Neural cell (in vitro differentiated cells): ENCODE results near the gene MYMK. TPM values are rescaled to one million over a fixed set of nuclear protein-coding genes. Genes with fewer than 3 reads are reported as not detected.

ENCODE experiments used
- H2AFZ ChIP-seq: fragments of 200-600, 300-800 bp; sonication (generic), shearing (Covaris generic); 2 replicates; pipeline ENCODE4 v1.6.0; 2014; ENCODE audit warnings: low read depth, mild to moderate bottlenecking, antibody characterized with exemption, low read length, moderate library complexity
- H3F3A ChIP-seq: fragments of 200-600 bp; shearing (Covaris generic); 2 replicates; pipeline ENCODE4 v1.6.1; 2016; ENCODE audit warnings: mild to moderate bottlenecking, moderate library complexity, mixed read lengths, antibody characterized with exemption, low read length; ENCODE audit not compliant: insufficient read depth, poor library complexity, severe bottlenecking
- H3K27ac ChIP-seq: fragments of 200-600, 300-800 bp; sonication (generic), shearing (Covaris generic); 2 replicates; pipeline ENCODE4 v1.5.1; 2014; ENCODE audit warnings: mild to moderate bottlenecking, low read length, moderate library complexity
- H3K27me3 ChIP-seq: fragments of 300-800, 200-600 bp; sonication (generic), shearing (Covaris generic); 2 replicates; pipeline ENCODE4 v1.6.0; 2014; ENCODE audit warnings: mild to moderate bottlenecking, low read depth, low read length, moderate library complexity; ENCODE audit not compliant: insufficient read depth
- H3K36me3 ChIP-seq: fragments of 300-800, 200-600 bp; sonication (generic), shearing (Covaris generic); 2 replicates; pipeline ENCODE4 v1.5.1; 2014; ENCODE audit warnings: mild to moderate bottlenecking, antibody characterized with exemption, low read length, moderate library complexity; ENCODE audit not compliant: insufficient read depth
- H3K4me2 ChIP-seq: fragments of 300-800, 200-600 bp; sonication (generic), shearing (Covaris generic); 2 replicates; pipeline ENCODE4 v1.6.0; 2014; ENCODE audit warnings: mild to moderate bottlenecking, low read length
- H3K4me3 ChIP-seq: fragments of 300-800, 200-600 bp; sonication (generic), shearing (Covaris generic); 2 replicates; pipeline ENCODE4 v1.5.1; 2014; ENCODE audit warnings: mild to moderate bottlenecking, low read length, moderate library complexity
- H3K79me2 ChIP-seq: fragments of 200-600 bp; shearing (Covaris generic); replicated peaks from 2 replicates; pipeline ENCODE4 v1.6.0; 2014; ENCODE audit warnings: mild to moderate bottlenecking, low read length, moderate library complexity; ENCODE audit not compliant: insufficient read depth
- H3K9ac ChIP-seq: fragments of 300-800, 200-600 bp; sonication (generic), shearing (Covaris generic); 2 replicates; pipeline ENCODE4 v1.6.1; 2016; ENCODE audit warnings: mild to moderate bottlenecking, low read length, mixed read lengths
- H3K9me2 ChIP-seq: fragments of 200-600 bp; shearing (Covaris generic); 2 replicates; pipeline ENCODE4 v1.6.1; 2016; ENCODE audit warnings: mild to moderate bottlenecking, low read length, mixed read lengths; ENCODE audit not compliant: insufficient read depth
- H3K9me3 ChIP-seq: fragments of 200-600, 300-800 bp; sonication (generic), shearing (Covaris generic); 2 replicates; pipeline ENCODE4 v1.6.1; 2016; ENCODE audit warnings: mild to moderate bottlenecking, mixed run types, low read length, moderate library complexity, mixed read lengths
- H4K20me1 ChIP-seq: fragments of 200-600 bp; shearing (Covaris generic); 2 replicates; pipeline ENCODE4 v1.6.1; 2016; ENCODE audit warnings: mild to moderate bottlenecking, mixed run types; ENCODE audit not compliant: insufficient read depth
- CTCF ChIP-seq: fragments of 450-650 bp; IDR thresholded peaks from 2 replicates; pipeline ENCODE4 v1.5.1; 2014; ENCODE audit warnings: antibody characterized with exemption, mild to moderate bottlenecking, moderate library complexity; ENCODE audit not compliant: poor library complexity, severe bottlenecking
- EP300 ChIP-seq: fragments of 450-650 bp; conservative IDR thresholded peaks from 2 replicates; pipeline ENCODE4 v1.6.1; 2014; ENCODE audit warnings: antibody characterized with exemption, mild to moderate bottlenecking, moderate library complexity; ENCODE audit not compliant: poor library complexity, severe bottlenecking
- EZH2 ChIP-seq: fragments of 200-600, 300-800 bp; shearing (Covaris generic), sonication (generic); IDR thresholded peaks from 2 replicates; pipeline ENCODE4 v1.6.1; 2014; ENCODE audit warnings: antibody characterized with exemption, low read length, borderline replicate concordance, mild to moderate bottlenecking; ENCODE audit not compliant: insufficient read depth, poor library complexity, severe bottlenecking
- MXI1 ChIP-seq: fragments of 450-650 bp; conservative IDR thresholded peaks from 2 replicates; pipeline ENCODE4 v1.6.1; 2014; ENCODE audit warnings: antibody characterized with exemption, mild to moderate bottlenecking; ENCODE audit not compliant: poor library complexity, severe bottlenecking
- POLR2AphosphoS5 ChIP-seq: IDR thresholded peaks from 2 replicates; pipeline ENCODE4 v1.6.1; 2012
- RAD21 ChIP-seq: fragments of 450-650 bp; conservative IDR thresholded peaks from 2 replicates; pipeline ENCODE4 v1.6.1; 2014; ENCODE audit warnings: antibody characterized with exemption, mild to moderate bottlenecking, moderate library complexity
- SMC3 ChIP-seq: fragments of 450-650 bp; conservative IDR thresholded peaks from 2 replicates; pipeline ENCODE4 v1.6.1; 2014; ENCODE audit warnings: antibody characterized with exemption, mild to moderate bottlenecking, moderate library complexity; ENCODE audit not compliant: poor library complexity
- TAF1 ChIP-seq: IDR thresholded peaks from 2 replicates; pipeline ENCODE4 v1.6.1; 2012; ENCODE audit warnings: low read depth
- polyA plus RNA-seq: library from polyadenylated mRNA; depleted of rRNA; stranded (reverse); fragments of >200 nt; gene quantifications from 2 replicates; pipeline ENCODE4 v1.2.3, GENCODE V29; 2014
- TF ChIP-seq, protein P1 (sequence below): IDR thresholded peaks from 2 replicates; pipeline ENCODE4 v1.6.1; 2012; ENCODE audit warnings: borderline replicate concordance

MYMK gene
- polyA plus RNA-seq, 1 donor from 2014 or later = not detected

DNA sequence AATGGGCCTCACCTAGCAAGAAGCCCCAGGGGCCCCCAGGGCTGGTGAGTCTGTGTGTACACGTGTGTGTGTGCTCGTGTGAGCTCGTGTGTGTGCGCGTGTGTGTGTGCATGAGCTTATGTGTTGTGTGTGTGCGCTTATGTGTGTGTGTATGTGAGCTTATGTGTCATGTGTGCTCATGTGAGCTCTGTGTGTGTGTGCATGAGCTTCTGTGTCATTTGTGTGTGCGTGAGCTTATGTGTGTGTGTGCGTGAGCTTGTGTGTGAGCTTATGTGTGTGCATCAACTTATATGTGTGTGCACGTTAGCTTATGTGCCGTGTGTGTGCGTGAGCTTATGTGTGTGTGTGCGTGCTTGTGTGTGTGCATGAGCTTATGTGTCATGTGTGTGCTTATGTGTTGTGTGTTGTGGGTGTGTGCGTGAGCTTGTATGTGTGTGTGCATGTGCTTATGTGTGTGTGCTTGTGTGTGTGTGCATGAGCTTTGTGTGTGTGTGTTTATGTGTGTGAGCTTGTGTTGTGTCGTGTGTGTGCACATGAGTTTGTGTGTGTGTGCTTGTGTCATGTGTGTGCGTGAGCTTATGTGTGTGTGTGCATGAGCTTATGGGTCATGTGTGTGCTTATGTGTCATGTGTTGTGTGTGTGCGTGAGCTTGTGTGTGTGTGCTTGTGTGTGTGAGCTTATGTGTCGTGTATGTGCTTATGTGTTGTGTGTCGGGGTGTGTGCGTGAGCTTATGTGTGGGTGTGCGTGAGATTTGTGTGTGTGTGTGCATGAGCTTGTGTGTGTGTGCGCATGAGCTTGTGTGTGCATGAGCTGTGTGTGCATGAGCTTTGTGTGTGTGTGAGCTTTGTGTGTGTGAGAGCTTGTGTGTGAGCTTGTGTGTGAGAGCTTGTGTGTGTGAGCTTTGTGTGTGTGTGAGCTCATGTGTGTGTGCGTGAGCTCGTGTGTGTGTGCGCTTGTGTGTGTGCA lies 29.1 kb downstream of the MYMK start:
- Histone ChIP-seq H2AFZ (no peak overlapping the region), H3K9me2 (no peaks in the 10 kb centered on the region), H3K4me3 (no peak overlapping the region), H3K36me3 (no peaks in the 10 kb centered on the region), H3K27me3 (no peaks in the 10 kb centered on the region), H3K9me3 (no peaks in the 10 kb centered on the region), H3K79me2 (no peaks in the 10 kb centered on the region), H3K9ac (no peak overlapping the region), H3K4me2 (no peak overlapping the region), H3F3A (no peaks in the 10 kb centered on the region), H3K27ac (no peak overlapping the region), H4K20me1 (no peaks in the 10 kb centered on the region)
- TF ChIP-seq POLR2AphosphoS5 (no peak), EP300 (no peak), MXI1 (no peak), RAD21 (no peak), CTCF (no peak)
- TF ChIP-seq, protein P1, sequence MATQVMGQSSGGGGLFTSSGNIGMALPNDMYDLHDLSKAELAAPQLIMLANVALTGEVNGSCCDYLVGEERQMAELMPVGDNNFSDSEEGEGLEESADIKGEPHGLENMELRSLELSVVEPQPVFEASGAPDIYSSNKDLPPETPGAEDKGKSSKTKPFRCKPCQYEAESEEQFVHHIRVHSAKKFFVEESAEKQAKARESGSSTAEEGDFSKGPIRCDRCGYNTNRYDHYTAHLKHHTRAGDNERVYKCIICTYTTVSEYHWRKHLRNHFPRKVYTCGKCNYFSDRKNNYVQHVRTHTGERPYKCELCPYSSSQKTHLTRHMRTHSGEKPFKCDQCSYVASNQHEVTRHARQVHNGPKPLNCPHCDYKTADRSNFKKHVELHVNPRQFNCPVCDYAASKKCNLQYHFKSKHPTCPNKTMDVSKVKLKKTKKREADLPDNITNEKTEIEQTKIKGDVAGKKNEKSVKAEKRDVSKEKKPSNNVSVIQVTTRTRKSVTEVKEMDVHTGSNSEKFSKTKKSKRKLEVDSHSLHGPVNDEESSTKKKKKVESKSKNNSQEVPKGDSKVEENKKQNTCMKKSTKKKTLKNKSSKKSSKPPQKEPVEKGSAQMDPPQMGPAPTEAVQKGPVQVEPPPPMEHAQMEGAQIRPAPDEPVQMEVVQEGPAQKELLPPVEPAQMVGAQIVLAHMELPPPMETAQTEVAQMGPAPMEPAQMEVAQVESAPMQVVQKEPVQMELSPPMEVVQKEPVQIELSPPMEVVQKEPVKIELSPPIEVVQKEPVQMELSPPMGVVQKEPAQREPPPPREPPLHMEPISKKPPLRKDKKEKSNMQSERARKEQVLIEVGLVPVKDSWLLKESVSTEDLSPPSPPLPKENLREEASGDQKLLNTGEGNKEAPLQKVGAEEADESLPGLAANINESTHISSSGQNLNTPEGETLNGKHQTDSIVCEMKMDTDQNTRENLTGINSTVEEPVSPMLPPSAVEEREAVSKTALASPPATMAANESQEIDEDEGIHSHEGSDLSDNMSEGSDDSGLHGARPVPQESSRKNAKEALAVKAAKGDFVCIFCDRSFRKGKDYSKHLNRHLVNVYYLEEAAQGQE = no peak

DNA sequence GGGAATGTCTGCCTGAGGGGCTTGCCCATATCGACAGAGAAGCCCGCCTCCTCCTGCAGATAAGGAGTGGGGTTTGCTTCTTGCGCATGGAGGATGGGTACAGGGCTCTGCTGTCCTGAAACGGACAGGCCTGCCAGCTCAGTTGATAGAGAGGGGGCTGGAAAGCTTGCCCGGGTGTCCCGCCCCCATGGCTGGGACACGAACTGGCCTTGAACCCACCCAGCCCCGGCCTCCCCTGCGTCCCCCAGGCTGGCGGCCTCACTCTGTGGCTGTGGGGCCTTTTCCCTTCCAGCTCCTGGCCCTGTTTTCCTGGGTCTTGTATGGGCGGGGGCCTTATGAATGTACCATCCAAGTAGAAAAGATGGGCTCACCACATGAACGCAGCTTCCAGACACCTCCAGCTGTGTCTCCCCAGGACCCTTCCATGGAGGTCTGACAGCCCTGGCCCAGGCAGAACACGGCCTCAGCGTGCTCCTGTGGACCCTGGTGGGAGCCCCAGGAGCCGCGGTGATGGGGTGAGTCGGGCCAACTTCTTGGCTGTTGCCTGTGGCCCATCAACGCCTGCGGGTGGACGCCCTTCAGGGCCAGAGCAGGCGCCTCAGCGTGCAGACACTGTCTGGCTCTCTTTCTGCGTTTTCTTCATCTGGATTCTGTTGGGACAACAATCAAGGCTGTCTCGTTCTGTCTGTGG lies 30.0 kb downstream of the MYMK start:
- no peak for TF ChIP-seq MXI1
- TF ChIP-seq RAD21 = no peak
- TF ChIP-seq TAF1 = no peak
- TF ChIP-seq EP300 = no peak
- TF ChIP-seq, protein P1 = no peak
- no peak for TF ChIP-seq POLR2AphosphoS5
- TF ChIP-seq CTCF = no peak
- no peak for TF ChIP-seq SMC3
- no peak for TF ChIP-seq EZH2
- H3K79me2 ChIP-seq = no peaks in the 10 kb centered on the region
- no peaks in the 10 kb centered on the region for H3K36me3 ChIP-seq
- no peaks in the 10 kb centered on the region for H3K9me3 ChIP-seq
- no peaks in the 10 kb centered on the region for H3K9me2 ChIP-seq
- H3K9ac ChIP-seq = no peak overlapping the region
- H3K4me3 ChIP-seq = no peak overlapping the region
- H3K27ac ChIP-seq = no peak overlapping the region
- no peak overlapping the region for H3K4me2 ChIP-seq
- no peaks in the 10 kb centered on the region for H3F3A ChIP-seq
- H2AFZ ChIP-seq = no peak overlapping the region
- no peaks in the 10 kb centered on the region for H4K20me1 ChIP-seq
- no peaks in the 10 kb centered on the region for H3K27me3 ChIP-seq
